A549 treated with RU486 at 1 μM for 4 hours (cell line): Measurements from ENCODE around the gene ACTMAP. TPM values are rescaled to one million over a fixed set of nuclear protein-coding genes. Genes with fewer than 3 reads are reported as not detected.

Experiments used
- total RNA-seq: library from RNA; stranded (reverse); fragments of 200-300 nt; extraction: Qiagen RNA extraction; gene quantifications from 5 replicates; pipeline ENCODE4 v1.2.3, GENCODE V29; 2022; ENCODE audit warnings: low read depth

The ACTMAP gene
- total RNA-seq, result 12.8 to 21.0 TPM (median 19.4 TPM) in 5 replicates

GRCh38 chr19:40750058-40750873 lies at the start of gene ACTMAP:
Gene ACTMAP (minus strand): TSS chr19:40750477. CDS start chr19:40749803, 674 bp downstream.

DNA sequence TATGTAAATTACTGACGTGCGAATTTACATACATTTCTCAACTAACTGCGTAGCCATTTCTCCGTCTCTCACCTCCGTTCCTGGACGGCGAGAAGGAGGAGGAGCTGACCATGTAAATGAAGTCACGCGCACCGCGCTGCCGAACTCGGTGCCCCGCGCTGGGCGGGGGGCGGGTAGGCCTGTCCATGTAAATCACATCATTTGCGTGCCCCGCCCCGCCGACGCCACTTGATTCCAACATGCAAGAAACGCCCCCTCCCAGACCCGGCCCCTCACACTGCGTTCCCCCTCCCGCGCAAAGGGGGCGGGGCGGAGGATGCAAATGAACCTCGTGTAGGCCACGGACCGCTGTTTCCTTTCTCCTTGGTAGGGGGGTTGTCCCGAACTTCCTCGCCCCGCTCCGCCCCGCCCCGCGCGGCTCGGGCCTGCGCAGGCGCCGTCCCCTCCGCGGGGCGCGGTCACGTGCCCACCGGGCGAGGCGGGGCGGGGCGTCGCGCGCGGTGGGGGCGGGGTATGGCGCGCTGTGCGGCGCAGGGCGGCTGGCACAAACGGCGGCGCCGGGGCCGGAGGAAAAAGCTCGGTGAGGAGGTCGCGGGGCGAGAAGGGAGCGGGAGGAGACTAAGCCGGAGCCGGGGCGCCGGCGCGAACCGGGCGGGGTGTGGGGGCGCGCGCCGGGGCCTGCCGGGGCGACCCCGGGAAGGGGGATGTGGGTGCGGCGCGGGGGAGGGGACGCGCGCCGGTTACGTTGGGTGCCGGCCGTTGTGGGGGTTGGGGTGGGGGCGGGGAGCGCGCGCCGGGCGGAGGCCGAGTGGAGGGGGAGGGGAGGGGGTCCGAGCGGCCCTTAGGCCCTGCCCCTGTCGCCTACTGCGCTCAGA lies 48.6 kb upstream of the ACTMAP start, which contains the start of gene EGLN2:
Gene EGLN2 (plus strand): TSS at position 509 of the 875 bp plus-strand sequence. CDS start 1,382 bp downstream, outside the sequence.

GRCh38 chr19:40777937-40778705 lies 27.8 kb upstream of the ACTMAP start, which contains the start of gene RAB4B:
Gene RAB4B (plus strand): TSS chr19:40778247. CDS start chr19:40778376, 129 bp downstream.

DNA sequence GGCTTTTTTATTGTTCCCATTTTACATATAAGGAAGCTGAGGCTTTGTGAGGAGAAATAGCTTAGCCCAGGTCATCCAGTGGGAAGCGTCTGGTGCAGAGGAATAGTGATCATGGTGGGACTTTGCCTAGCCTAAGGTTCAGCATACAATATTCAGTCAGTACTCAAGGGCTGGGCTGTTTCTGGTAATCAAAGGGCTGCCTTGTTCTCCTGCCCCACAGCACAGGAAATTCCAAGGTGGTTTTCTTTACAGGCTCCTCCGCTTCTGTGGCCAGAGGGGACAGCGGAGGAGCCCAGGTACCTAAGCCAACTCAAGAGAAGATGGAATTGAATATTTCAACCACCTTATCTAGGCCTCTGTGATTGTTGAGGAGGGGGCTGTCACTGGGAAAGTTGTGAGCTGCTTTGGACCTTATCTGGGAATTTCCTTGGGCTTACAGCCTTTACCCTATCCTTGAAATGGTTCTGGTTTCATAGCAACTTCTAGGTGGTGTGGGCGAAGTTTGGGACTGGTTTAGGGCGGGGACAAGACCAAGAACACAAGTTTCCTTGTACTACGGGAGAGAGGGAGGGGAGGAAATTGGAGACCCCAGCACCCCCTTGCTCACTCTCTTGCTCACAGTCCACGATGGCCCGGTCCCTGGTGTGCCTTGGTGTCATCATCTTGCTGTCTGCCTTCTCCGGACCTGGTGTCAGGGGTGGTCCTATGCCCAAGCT lies 24.8 kb upstream of the ACTMAP start, which contains the start of gene MIA:
Gene MIA (plus strand): TSS at position 606 of the 716 bp plus-strand sequence. CDS start 22 bp downstream, at position 628.

GRCh38 chr19:40750874-40751537 lies 729 bp upstream of the ACTMAP start, which contains the start of gene SNRPA:
Gene SNRPA (plus strand): TSS chr19:40751203. CDS start chr19:40751409, 206 bp downstream.

DNA sequence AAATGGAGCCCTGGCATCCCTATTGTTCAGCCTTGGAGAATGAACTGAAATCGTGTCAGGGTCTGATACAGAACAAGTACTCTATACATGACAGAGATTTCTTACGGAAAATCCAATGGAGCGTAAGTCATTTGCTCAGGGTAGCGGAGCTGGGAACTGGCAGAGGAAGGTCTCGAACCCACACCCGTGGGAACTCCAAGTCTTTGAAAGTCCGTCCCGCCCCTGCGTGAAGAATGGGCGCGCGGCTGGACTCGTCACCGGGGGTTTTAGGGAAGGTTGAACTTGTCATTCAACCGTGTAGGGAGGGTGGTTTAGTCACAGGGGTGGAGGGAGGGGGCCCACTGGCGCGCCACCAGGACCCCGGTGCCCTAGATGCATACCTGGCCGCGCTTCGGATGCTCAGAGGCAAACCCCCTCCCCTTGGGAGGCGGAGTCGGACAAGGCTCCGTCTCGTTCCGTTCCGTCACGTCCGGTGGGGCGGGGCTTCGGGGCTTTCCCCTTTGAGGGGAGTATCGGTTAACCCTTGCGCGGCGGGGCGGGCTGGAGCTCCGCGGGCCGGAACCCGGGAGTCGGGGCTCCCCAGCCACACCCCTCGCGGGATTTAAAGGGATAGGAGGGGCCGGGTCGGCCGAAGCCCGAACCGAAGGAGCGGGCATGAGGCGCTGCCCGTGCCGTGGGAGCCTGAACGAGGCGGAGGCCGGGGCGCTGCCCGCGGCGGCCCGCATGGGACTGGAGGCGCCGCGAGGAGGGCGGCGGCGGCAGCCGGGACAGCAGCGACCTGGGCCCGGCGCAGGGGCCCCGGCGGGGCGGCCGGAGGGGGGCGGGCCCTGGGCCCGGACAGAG lies 33.6 kb downstream of the ACTMAP start, which contains the start of the genes COQ8B and ITPKC:
Gene COQ8B (minus strand): TSS at position 405 of the 843 bp plus-strand sequence. CDS start 2,254 bp downstream, outside the sequence.
Gene ITPKC (plus strand): TSS at position 631 of the 843 bp plus-strand sequence. CDS start 24 bp downstream, at position 655.

Other genes with a start within 250 kb of the ACTMAP start
- 99.0 to 162 TPM (median 140 TPM) in 5 replicates for gene SHKBP1, start 173.6 kb downstream of the ACTMAP start, total RNA-seq
- 42.6 to 67.2 TPM (median 46.7 TPM) in 5 replicates for gene LTBP4, start 149.1 kb downstream of the ACTMAP start, total RNA-seq
- 47.2 to 71.5 TPM (median 63.4 TPM) in 5 replicates for gene NUMBL, start 59.8 kb downstream of the ACTMAP start, total RNA-seq
- gene COQ8B, start 33.6 kb downstream of the ACTMAP start, total RNA-seq, result 55.7 to 69.6 TPM (median 67.0 TPM) in 5 replicates
- gene ITPKC, start 33.4 kb downstream of the ACTMAP start, total RNA-seq, result 15.1 to 20.5 TPM (median 17.7 TPM) in 5 replicates
- 148 to 217 TPM (median 162 TPM) in 5 replicates for gene SNRPA, start 726 bp upstream of the ACTMAP start, total RNA-seq
- gene MIA, start 25.0 kb upstream of the ACTMAP start, total RNA-seq, result 1.1 TPM in 1 of 5 replicates, not detected in the others
- 11.0 to 21.4 TPM (median 18.5 TPM) in 5 replicates for gene RAB4B, start 27.8 kb upstream of the ACTMAP start, total RNA-seq
- gene EGLN2, start 48.7 kb upstream of the ACTMAP start, total RNA-seq, result 66.3 to 90.3 TPM (median 84.8 TPM) in 5 replicates
- gene CYP2A6, start 100.0 kb upstream of the ACTMAP start, total RNA-seq, result 0.26 TPM in 1 of 5 replicates, not detected in the others
- not detected in 5 replicates for gene CYP2A7, start 131.8 kb upstream of the ACTMAP start, total RNA-seq
- 0.11 TPM in 1 of 5 replicates, not detected in the others for gene CYP2B6, start 240.8 kb upstream of the ACTMAP start, total RNA-seq